Loucy (cell line): Measurements from ENCODE around the gene PGP.

Experiments
- H2AFZ ChIP-seq: fragments of 200-600 bp; sonication (generic); 2 replicates; pipeline ENCODE4 v1.6.0; 2016; ENCODE audit warnings: antibody characterized with exemption, mild to moderate bottlenecking, low read length, moderate library complexity
- H3F3A ChIP-seq: fragments of 200-600 bp; 2 replicates; pipeline ENCODE4 v1.6.0; 2016; ENCODE audit warnings: antibody characterized with exemption, low read depth, mild to moderate bottlenecking
- H3K27me3 ChIP-seq: fragments of 200-600 bp; sonication (generic); 2 replicates; pipeline ENCODE4 v1.6.1; 2014; ENCODE audit warnings: low read length, mild to moderate bottlenecking; ENCODE audit not compliant: insufficient read depth, poor library complexity, severe bottlenecking
- H3K36me3 ChIP-seq: fragments of 200-600 bp; sonication (generic); 2 replicates; pipeline ENCODE4 v1.6.1; 2016; ENCODE audit warnings: low read length; ENCODE audit not compliant: insufficient read depth
- H3K4me1 ChIP-seq: fragments of 200-600 bp; sonication (generic); 2 replicates; pipeline ENCODE4 v1.5.1; 2014; ENCODE audit warnings: low read length, mild to moderate bottlenecking; ENCODE audit not compliant: insufficient read depth, poor library complexity, severe bottlenecking
- H3K4me2 ChIP-seq: fragments of 200-600 bp; sonication (generic); 2 replicates; pipeline ENCODE4 v1.6.0; 2014; ENCODE audit warnings: antibody characterized with exemption, low read length, low read depth, mild to moderate bottlenecking; ENCODE audit not compliant: poor library complexity, severe bottlenecking
- H3K4me3 ChIP-seq: fragments of 200-600 bp; sonication (generic); 2 replicates; pipeline ENCODE4 v1.5.1; 2014; ENCODE audit warnings: low read length, mild to moderate bottlenecking, mixed read lengths; ENCODE audit not compliant: poor library complexity, severe bottlenecking
- H3K79me2 ChIP-seq: fragments of 200-600 bp; sonication (generic); 2 replicates; pipeline ENCODE4 v1.6.1; 2014; ENCODE audit warnings: low read length; ENCODE audit not compliant: insufficient read depth
- H3K9ac ChIP-seq: fragments of 200-600 bp; sonication (generic); 2 replicates; pipeline ENCODE4 v1.6.0; 2014; ENCODE audit warnings: mild to moderate bottlenecking, low read depth, low read length, moderate library complexity; ENCODE audit not compliant: poor library complexity, severe bottlenecking
- H3K9me2 ChIP-seq: fragments of 200-600 bp; sonication (generic); replicated peaks from 2 replicates; pipeline ENCODE4 v1.6.1; 2016; ENCODE audit warnings: low read depth, low read length, mixed read lengths
- H3K9me3 ChIP-seq: fragments of 200-600 bp; sonication (generic); 2 replicates; pipeline ENCODE4 v1.6.1; 2014; ENCODE audit warnings: mild to moderate bottlenecking, antibody characterized with exemption, low read length, low read depth; ENCODE audit not compliant: insufficient read depth
- H4K20me1 ChIP-seq: fragments of 200-600 bp; sonication (generic); 2 replicates; pipeline ENCODE4 v1.6.0; 2014; ENCODE audit warnings: antibody characterized with exemption, low read length, mild to moderate bottlenecking; ENCODE audit not compliant: insufficient read depth, poor library complexity, severe bottlenecking
- EZH2phosphoT487 ChIP-seq: fragments of 200-600 bp; IDR thresholded peaks from 2 replicates; pipeline ENCODE4 v1.6.1; 2018; ENCODE audit warnings: antibody characterized with exemption, mild to moderate bottlenecking, moderate library complexity, borderline replicate concordance
- TF ChIP-seq, protein P1 (sequence below): fragments of 200-600 bp; sonication (generic); conservative IDR thresholded peaks from 2 replicates; pipeline ENCODE4 v1.5.1; 2014; ENCODE audit warnings: mild to moderate bottlenecking, antibody characterized with exemption, low read length

Gene PGP

GRCh38 chr16:2237102-2237482 is 22.5 kb upstream of the PGP start:
- no peaks in the 10 kb centered on the region for H3K79me2 ChIP-seq
- no peaks in the 10 kb centered on the region for H3K9me3 ChIP-seq
- no peak for TF ChIP-seq EZH2phosphoT487
- TF ChIP-seq, protein P1, sequence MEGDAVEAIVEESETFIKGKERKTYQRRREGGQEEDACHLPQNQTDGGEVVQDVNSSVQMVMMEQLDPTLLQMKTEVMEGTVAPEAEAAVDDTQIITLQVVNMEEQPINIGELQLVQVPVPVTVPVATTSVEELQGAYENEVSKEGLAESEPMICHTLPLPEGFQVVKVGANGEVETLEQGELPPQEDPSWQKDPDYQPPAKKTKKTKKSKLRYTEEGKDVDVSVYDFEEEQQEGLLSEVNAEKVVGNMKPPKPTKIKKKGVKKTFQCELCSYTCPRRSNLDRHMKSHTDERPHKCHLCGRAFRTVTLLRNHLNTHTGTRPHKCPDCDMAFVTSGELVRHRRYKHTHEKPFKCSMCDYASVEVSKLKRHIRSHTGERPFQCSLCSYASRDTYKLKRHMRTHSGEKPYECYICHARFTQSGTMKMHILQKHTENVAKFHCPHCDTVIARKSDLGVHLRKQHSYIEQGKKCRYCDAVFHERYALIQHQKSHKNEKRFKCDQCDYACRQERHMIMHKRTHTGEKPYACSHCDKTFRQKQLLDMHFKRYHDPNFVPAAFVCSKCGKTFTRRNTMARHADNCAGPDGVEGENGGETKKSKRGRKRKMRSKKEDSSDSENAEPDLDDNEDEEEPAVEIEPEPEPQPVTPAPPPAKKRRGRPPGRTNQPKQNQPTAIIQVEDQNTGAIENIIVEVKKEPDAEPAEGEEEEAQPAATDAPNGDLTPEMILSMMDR: no peak
- no peaks in the 10 kb centered on the region for H3F3A ChIP-seq
- H2AFZ ChIP-seq: no peak overlapping the region
- no peak overlapping the region for H3K9ac ChIP-seq
- H3K4me3 ChIP-seq: no peak overlapping the region
- H3K4me1 ChIP-seq: no peaks in the 10 kb centered on the region
- no peaks in the 10 kb centered on the region for H3K9me2 ChIP-seq
- H4K20me1 ChIP-seq: no peaks in the 10 kb centered on the region
- H3K27me3 ChIP-seq: no peaks in the 10 kb centered on the region
- H3K4me2 ChIP-seq: no peak overlapping the region
- no peaks in the 10 kb centered on the region; the same call in 1 of the 2 replicates for H3K36me3 ChIP-seq

DNA sequence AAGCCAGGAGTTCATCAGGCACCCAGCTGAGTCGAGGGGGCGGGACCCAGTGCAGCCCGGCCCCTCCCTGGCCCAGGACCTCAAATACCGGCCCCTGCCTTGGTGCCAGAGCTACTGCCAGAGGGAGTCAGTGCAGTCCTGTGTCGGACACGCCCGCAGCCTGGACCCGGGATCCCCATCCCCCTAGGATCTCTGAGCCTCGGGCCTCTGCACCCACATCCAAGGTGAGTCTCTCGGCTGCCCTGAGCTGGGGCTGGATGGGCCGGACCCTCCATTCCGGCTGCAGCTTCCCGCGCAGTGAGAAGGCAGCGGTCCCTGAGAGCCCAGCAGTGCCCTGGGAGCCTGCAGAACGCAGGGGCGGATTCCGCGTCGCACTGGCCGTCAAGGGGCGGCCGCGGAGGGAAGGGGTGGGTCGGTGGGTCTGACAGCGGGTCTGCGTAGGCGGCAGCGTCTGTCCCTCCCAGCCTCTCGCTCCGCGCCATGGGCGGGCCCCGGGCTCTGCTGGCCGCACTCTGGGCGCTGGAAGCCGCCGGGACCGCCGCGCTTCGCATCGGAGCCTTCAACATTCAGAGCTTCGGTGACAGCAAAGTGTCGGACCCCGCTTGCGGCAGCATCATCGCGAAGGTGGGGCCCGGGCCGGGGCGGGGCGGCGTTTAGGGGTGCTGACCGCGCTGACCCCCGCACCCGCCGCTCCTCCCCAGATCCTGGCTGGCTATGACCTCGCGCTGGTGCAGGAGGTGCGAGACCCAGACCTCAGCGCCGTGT is 21.9 kb upstream of the PGP start, which contains the start of gene DNASE1L2:
TSS of gene DNASE1L2 (plus strand) at position 108 of the 765 bp plus-strand sequence. CDS start at position 481, 373 bp downstream.
- H3K4me3 ChIP-seq: no peak within 1 kb of the TSS
- H3F3A ChIP-seq: no peaks in the 10 kb centered on the region
- H2AFZ ChIP-seq: no peak within 1 kb of the TSS
- H3K9ac ChIP-seq: no peak within 1 kb of the TSS
- TF ChIP-seq, protein P1: no peak
- TF ChIP-seq EZH2phosphoT487: no peak
- H4K20me1 ChIP-seq: no peaks in the 10 kb centered on the region
- no peaks in the 10 kb centered on the region for H3K4me1 ChIP-seq
- H3K9me3 ChIP-seq: no peaks in the 10 kb centered on the region
- no peak within 1 kb of the TSS for H3K4me2 ChIP-seq
- H3K79me2 ChIP-seq: no peaks in the 10 kb centered on the region
- no peaks in the 10 kb centered on the region for H3K9me2 ChIP-seq
- H3K36me3 ChIP-seq: no peaks in the 10 kb centered on the region; the same call in 1 of the 2 replicates
- no peaks in the 10 kb centered on the region for H3K27me3 ChIP-seq

- H2AFZ ChIP-seq: no peak overlapping the region
- H3K9me2 ChIP-seq: no peaks in the 10 kb centered on the region
- H3K79me2 ChIP-seq: no peaks in the 10 kb centered on the region
- H3K4me1 ChIP-seq: no peaks in the 10 kb centered on the region
- H3K4me2 ChIP-seq: no peak overlapping the region
- H3K9me3 ChIP-seq: no peaks in the 10 kb centered on the region
- H3K9ac ChIP-seq: no peak overlapping the region
- no peaks in the 10 kb centered on the region for H3F3A ChIP-seq
- no peaks in the 10 kb centered on the region for H3K27me3 ChIP-seq
- H3K4me3 ChIP-seq: no peak overlapping the region
- H4K20me1 ChIP-seq: no peaks in the 10 kb centered on the region
- TF ChIP-seq EZH2phosphoT487: no peak
- TF ChIP-seq, protein P1: no peak
- H3K36me3 ChIP-seq: no peaks in the 10 kb centered on the region; the same call in 1 of the 2 replicates
Measured at GRCh38 chr16:2235695-2236336, 21.2 kb upstream of the PGP start.
